OCI-LY7 (cell line): Measurements from ENCODE around the gene TARM1. TPM values are rescaled to one million over a fixed set of nuclear protein-coding genes. Genes with fewer than 3 reads are reported as not detected.

Source experiments
- BruUV-seq: library from RNA; stranded (reverse); fragments of 400-500 nt; replicated peaks from 2 replicates; lab custom pipeline; 2021; lab: Mats Ljungman, UMichigan
- CTCF ChIA-PET: fragments of 300-600 bp; sonication (Branson Sonifier 250); formaldehyde crosslinking; loops from one replicate; lab custom pipeline; 2022; ENCODE audit warnings: antibody characterized with exemption; ENCODE audit not compliant: unreplicated experiment; lab: Charles Lee
- POLR2A ChIA-PET: fragments of 300-600 bp; sonication (Branson Sonifier 250); formaldehyde crosslinking; loops from one replicate; lab custom pipeline; 2022; ENCODE audit warnings: antibody characterized with exemption; lab: Charles Lee
- DNase-seq: peaks from one replicate; pipeline ENCODE4 v3.0.0-alpha.2; 2015; ENCODE audit warnings: low spot score
- H2AFZ ChIP-seq: fragments of 200-600 bp; sonication (generic), shearing (Covaris generic); 2 replicates; pipeline ENCODE4 v1.6.1; 2014; ENCODE audit warnings: mild to moderate bottlenecking, antibody characterized with exemption, low read length, moderate library complexity
- H3K27ac ChIP-seq: fragments of 200-600 bp; sonication (generic); 2 replicates; pipeline ENCODE4 v1.5.1; 2014; ENCODE audit warnings: mixed run types, low read depth, mild to moderate bottlenecking, moderate library complexity, low read length, inconsistent platforms; ENCODE audit not compliant: poor library complexity, severe bottlenecking
- H3K36me3 ChIP-seq: fragments of 200-600 bp; sonication (generic); 2 replicates; pipeline ENCODE4 v1.6.1; 2014; ENCODE audit warnings: mild to moderate bottlenecking, antibody characterized with exemption, low read length, moderate library complexity, mixed read lengths; ENCODE audit not compliant: insufficient read depth
- H3K4me1 ChIP-seq: fragments of 200-600 bp; sonication (generic); 2 replicates; pipeline ENCODE4 v1.5.1; 2014; ENCODE audit warnings: mild to moderate bottlenecking, low read length; ENCODE audit not compliant: insufficient read depth, poor library complexity, severe bottlenecking
- H3K4me2 ChIP-seq: fragments of 200-600 bp; sonication (generic); 2 replicates; pipeline ENCODE4 v1.6.1; 2014; ENCODE audit warnings: mild to moderate bottlenecking, low read length
- H3K4me3 ChIP-seq: fragments of 200-600 bp; sonication (generic); 2 replicates; pipeline ENCODE4 v1.5.1; 2014; ENCODE audit warnings: mild to moderate bottlenecking, low read depth, low read length; ENCODE audit not compliant: poor library complexity, severe bottlenecking
- H3K79me2 ChIP-seq: fragments of 200-600 bp; sonication (generic); 2 replicates; pipeline ENCODE4 v1.6.1; 2016; ENCODE audit warnings: low read depth, mild to moderate bottlenecking, low read length, moderate library complexity, mixed read lengths; ENCODE audit not compliant: insufficient read depth
- H3K9me2 ChIP-seq: fragments of 200-600 bp; sonication (generic); 2 replicates; pipeline ENCODE4 v1.6.1; 2016; ENCODE audit warnings: mild to moderate bottlenecking, low read length, mixed read lengths; ENCODE audit not compliant: insufficient read depth
- H3K9me3 ChIP-seq: fragments of 200-600 bp; sonication (generic); 2 replicates; pipeline ENCODE4 v1.6.1; 2014; ENCODE audit warnings: mild to moderate bottlenecking, mixed run types, low read length, mixed read lengths
- H4K20me1 ChIP-seq: fragments of 200-600 bp; sonication (generic); 2 replicates; pipeline ENCODE4 v1.6.1; 2014; ENCODE audit warnings: mild to moderate bottlenecking, antibody characterized with exemption, low read length, moderate library complexity, mixed read lengths; ENCODE audit not compliant: insufficient read depth
- EZH2phosphoT487 ChIP-seq: fragments of 200-600 bp; sonication (generic); IDR thresholded peaks from 2 replicates; pipeline ENCODE4 v1.6.1; 2018; ENCODE audit warnings: low read depth, borderline replicate concordance, mild to moderate bottlenecking, mixed run types, antibody characterized with exemption, low read length, moderate library complexity, mixed read lengths
- intact Hi-C: fragments of 100-400 bp; cut with micrococcal nuclease; formaldehyde crosslinking; loops from one replicate; pipeline ENCODE4 v1.10.0; 2022; ENCODE audit not compliant: unreplicated experiment
- total RNA-seq, 2 experiments: library from RNA; depleted of rRNA in 1 of 2; stranded (reverse); fragments of >200 nt in 1 of 2; shearing (Covaris generic) in 1 of 2; gene quantifications; 2 replicates each; pipeline ENCODE4 v1.2.3, GENCODE V29; 2014 to 2022
- TF ChIP-seq, protein P1 (sequence below): fragments of 200-600 bp; sonication (generic); conservative IDR thresholded peaks from 2 replicates; pipeline ENCODE4 v1.5.1; 2014; ENCODE audit warnings: mild to moderate bottlenecking, antibody characterized with exemption, low read length, moderate library complexity, mixed read lengths

Gene TARM1
- total RNA-seq, 2 experiments from 2014 or later, result not detected

DNA sequence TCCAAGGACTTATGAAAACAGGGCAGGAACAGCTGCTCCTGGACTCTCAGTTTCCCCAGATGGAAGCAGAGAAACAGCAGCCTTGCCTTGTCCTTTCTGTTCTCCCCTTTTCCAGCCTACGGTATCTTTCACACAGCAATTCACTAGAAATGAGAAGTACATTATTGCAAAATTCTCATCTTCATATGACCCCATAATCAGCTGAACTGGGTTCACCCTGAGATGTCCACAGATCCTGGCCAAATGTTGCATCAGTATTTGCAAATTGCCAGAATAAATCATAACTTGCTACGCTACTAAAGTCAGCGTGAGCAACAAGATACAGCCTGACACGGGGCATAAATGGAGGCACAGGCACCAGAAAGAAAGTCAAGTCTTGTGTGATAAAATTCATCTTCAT lies 33.5 kb downstream of the TARM1 start:
- Histone ChIP-seq H4K20me1 (no peaks in the 10 kb centered on the region), H3K4me1 (no peaks in the 10 kb centered on the region), H3K79me2 (no peaks in the 10 kb centered on the region), H3K4me3 (no peak overlapping the region), H3K27ac (no peak overlapping the region), H3K9me2 (no peaks in the 10 kb centered on the region), H2AFZ (no peak overlapping the region), H3K9me3 (no peaks in the 10 kb centered on the region), H3K4me2 (no peak overlapping the region), H3K36me3 (no peaks in the 10 kb centered on the region)
- intact Hi-C loops, result no loop called here
- CTCF ChIA-PET, result no interaction called here
- POLR2A ChIA-PET, result no interaction called here
- no peak for TF ChIP-seq EZH2phosphoT487
- TF ChIP-seq, protein P1, sequence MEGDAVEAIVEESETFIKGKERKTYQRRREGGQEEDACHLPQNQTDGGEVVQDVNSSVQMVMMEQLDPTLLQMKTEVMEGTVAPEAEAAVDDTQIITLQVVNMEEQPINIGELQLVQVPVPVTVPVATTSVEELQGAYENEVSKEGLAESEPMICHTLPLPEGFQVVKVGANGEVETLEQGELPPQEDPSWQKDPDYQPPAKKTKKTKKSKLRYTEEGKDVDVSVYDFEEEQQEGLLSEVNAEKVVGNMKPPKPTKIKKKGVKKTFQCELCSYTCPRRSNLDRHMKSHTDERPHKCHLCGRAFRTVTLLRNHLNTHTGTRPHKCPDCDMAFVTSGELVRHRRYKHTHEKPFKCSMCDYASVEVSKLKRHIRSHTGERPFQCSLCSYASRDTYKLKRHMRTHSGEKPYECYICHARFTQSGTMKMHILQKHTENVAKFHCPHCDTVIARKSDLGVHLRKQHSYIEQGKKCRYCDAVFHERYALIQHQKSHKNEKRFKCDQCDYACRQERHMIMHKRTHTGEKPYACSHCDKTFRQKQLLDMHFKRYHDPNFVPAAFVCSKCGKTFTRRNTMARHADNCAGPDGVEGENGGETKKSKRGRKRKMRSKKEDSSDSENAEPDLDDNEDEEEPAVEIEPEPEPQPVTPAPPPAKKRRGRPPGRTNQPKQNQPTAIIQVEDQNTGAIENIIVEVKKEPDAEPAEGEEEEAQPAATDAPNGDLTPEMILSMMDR, result no peak
- no peak for DNase-seq
- BruUV-seq, result no TSS peak

DNA sequence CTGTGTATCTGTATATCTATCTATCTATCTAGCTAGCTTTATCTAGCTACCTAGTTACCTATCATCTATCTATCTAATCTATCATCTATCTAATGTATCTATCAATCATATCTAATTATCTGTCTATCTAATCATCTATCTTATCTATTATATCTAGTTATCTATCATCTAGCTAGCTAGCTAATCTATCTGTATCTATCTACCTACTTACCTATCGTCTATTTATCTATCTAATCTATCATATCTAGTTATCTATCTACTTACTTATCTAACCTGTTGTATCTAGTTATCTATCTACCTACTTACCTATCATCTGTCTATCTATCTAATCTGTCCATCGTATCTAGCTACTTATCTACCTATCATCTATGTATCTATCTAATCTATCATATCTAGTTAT lies 35.4 kb downstream of the TARM1 start:
- POLR2A ChIA-PET, result no interaction called here
- BruUV-seq, result no TSS peak

DNA sequence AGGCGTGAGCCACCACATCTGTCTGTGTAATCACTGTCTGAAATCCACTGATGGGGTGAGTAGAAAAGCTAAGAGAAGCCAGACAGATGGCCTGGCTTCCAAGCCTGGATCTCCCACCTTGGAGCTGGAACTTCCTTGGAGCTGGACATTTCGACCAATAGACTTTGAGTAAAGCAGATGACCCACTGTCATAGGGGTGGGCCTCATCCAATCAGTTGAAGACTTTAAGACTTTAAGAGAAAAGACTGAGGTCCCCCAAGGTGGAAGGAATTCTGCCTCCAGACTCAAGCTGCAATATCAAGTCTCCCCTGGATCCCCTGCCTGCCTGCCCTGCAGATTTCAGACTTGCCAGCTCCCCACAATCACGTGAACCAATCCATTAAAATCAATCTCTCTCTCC lies 38.2 kb downstream of the TARM1 start:
- no peak overlapping the region for H3K4me2 ChIP-seq
- H4K20me1 ChIP-seq, result no peaks in the 10 kb centered on the region
- H2AFZ ChIP-seq, result no peak overlapping the region
- ChIA-PET POLR2A (no interaction called here), CTCF (no interaction called here)
- H3K27ac ChIP-seq, result no peak overlapping the region
- TF ChIP-seq EZH2phosphoT487, result no peak
- TF ChIP-seq, protein P1, result no peak
- intact Hi-C loops, result no loop called here
- no peaks in the 10 kb centered on the region for H3K36me3 ChIP-seq
- no peaks in the 10 kb centered on the region for H3K79me2 ChIP-seq
- no peaks in the 10 kb centered on the region for H3K9me3 ChIP-seq
- DNase-seq, result no peak
- no TSS peak for BruUV-seq
- H3K4me3 ChIP-seq, result no peak overlapping the region
- H3K9me2 ChIP-seq, result no peaks in the 10 kb centered on the region
- no peaks in the 10 kb centered on the region for H3K4me1 ChIP-seq

More for the DNA sequence above, 35.4 kb downstream of the TARM1 start:
- H3K4me2 ChIP-seq, result no peak overlapping the region
- no peak overlapping the region for H3K4me3 ChIP-seq
- no peaks in the 10 kb centered on the region for H3K4me1 ChIP-seq
- intact Hi-C loops, result no loop called here
- CTCF ChIA-PET, result interaction anchor here (0.5 kb wide), 1 partner anchor 16 kb away, joined by 3 read pairs; no protein-coding TSS in a partner anchor
- H2AFZ ChIP-seq, result no peak overlapping the region
- H3K27ac ChIP-seq, result no peak overlapping the region
- no peak for TF ChIP-seq EZH2phosphoT487
- TF ChIP-seq, protein P1, result no peak
- no peaks in the 10 kb centered on the region for H4K20me1 ChIP-seq
- no peaks in the 10 kb centered on the region for H3K36me3 ChIP-seq
- H3K9me2 ChIP-seq, result no peaks in the 10 kb centered on the region
- H3K79me2 ChIP-seq, result no peaks in the 10 kb centered on the region
- no peak for DNase-seq
- no peaks in the 10 kb centered on the region for H3K9me3 ChIP-seq
